Natural killer cell treated with Interleukin-12 subunit alpha and Interleukin-12 subunit beta and Interleukin-15 and Interleukin-18, amount 100 ng/mL, for 72 hours (primary cell): ENCODE measurements around the gene ALAS1. TPM values are rescaled to one million over a fixed set of nuclear protein-coding genes. Genes with fewer than 3 reads are reported as not detected.
"Not testable (repeated sequence)": the region's sequence is repeated elsewhere in the genome, so short reads cannot be mapped to it uniquely, and the experiment has no call there.

ENCODE experiments used
- ATAC-seq, 2 donors: fragments of 150-1000 bp; cut with Tn5 transposase in 1 of 2; sonication (Bioruptor Pico), chemical (Tn5 transposase) in 1 of 2; 2 replicates each; pipeline ENCODE4 v1.10.0; 2021
- DNase-seq: peaks from one replicate; pipeline ENCODE4 v3.0.0; 2022; ENCODE audit warnings: low spot score
- H3K27ac Mint-ChIP-seq, 2 donors: 1 replicate in 1 of 2; 2 replicates in 1 of 2; pipeline ENCODE4 v1.8.0; 2022; ENCODE audit warnings: mixed read lengths in 2 of 2, mild to moderate bottlenecking in 1 of 2, moderate library complexity in 1 of 2
- H3K27me3 Mint-ChIP-seq, 2 donors: 1 replicate in 1 of 2; 2 replicates in 1 of 2; pipeline ENCODE4 v1.8.0; 2022; ENCODE audit warnings: mixed read lengths in 2 of 2
- H3K36me3 Mint-ChIP-seq: one replicate; pipeline ENCODE4 v1.8.0; 2022; ENCODE audit warnings: mixed read lengths
- H3K4me1 Mint-ChIP-seq, 2 donors: 1 replicate in 1 of 2; 2 replicates in 1 of 2; pipeline ENCODE4 v1.8.0; 2022; ENCODE audit warnings: low read depth in 2 of 2, mixed read lengths in 2 of 2, mild to moderate bottlenecking in 1 of 2
- H3K4me3 Mint-ChIP-seq: one replicate; pipeline ENCODE4 v1.8.0; 2022; ENCODE audit warnings: mixed read lengths
- H3K9me3 Mint-ChIP-seq: 2 replicates; pipeline ENCODE4 v1.8.0; 2022; ENCODE audit warnings: mixed read lengths
- total RNA-seq, 2 donors: library from RNA; stranded (reverse); gene quantifications; one replicate each; pipeline ENCODE4 v1.2.3, GENCODE V29; 2022

The ALAS1 gene
- total RNA-seq, result 100 to 1,000 TPM in 1 of 2 donors, 10 to 100 TPM in 1; 93.6 to 121 TPM

- peak; percentile 96 for DNase-seq
- Mint-ChIP-seq H3K4me1 (peaks cover 53 to 54% of the 10 kb centered on the region in 2 donors), H3K9me3 (no peaks in the 10 kb centered on the region), H3K36me3 (peaks cover 12% of the 10 kb centered on the region), H3K27me3 (no peaks in the 10 kb centered on the region), H3K4me3 (peak within 1 kb of the TSS; percentile 100), H3K27ac (peak within 1 kb of the TSS; percentile 94 to 98)
- ATAC-seq, result peak; percentile 94 to 95
These were observed at the start of gene ALAS1 for GRCh38 chr3:52197842-52198625. ALAS1 (plus strand) TSS chr3:52198160; CDS start chr3:52199242, 1,082 bp downstream.

GRCh38 chr3:52149021-52149420 lies 48.9 kb upstream of the ALAS1 start:
- Mint-ChIP-seq H3K27me3 (no peaks in the 10 kb centered on the region), H3K36me3 (no peaks in the 10 kb centered on the region), H3K4me1 (peaks cover 11 to 12% of the 10 kb centered on the region in 2 donors), H3K9me3 (no peaks in the 10 kb centered on the region), H3K27ac (no peak overlapping the region), H3K4me3 (no peak overlapping the region)
- DNase-seq (peak; percentile 15), ATAC-seq (no peak)

GRCh38 chr3:52149726-52150125 lies 48.2 kb upstream of the ALAS1 start:
- DNase-seq (peak; percentile 56), ATAC-seq (no peak)
- Mint-ChIP-seq H3K9me3 (no peaks in the 10 kb centered on the region), H3K27me3 (no peaks in the 10 kb centered on the region), H3K36me3 (no peaks in the 10 kb centered on the region), H3K27ac (no peak overlapping the region), H3K4me3 (no peak overlapping the region), H3K4me1 (peaks cover 7 to 10% of the 10 kb centered on the region in 2 donors)

- no peak for ATAC-seq
- Mint-ChIP-seq H3K4me1 (peaks cover 9 to 11% of the 10 kb centered on the region in 2 donors), H3K27me3 (no peaks in the 10 kb centered on the region), H3K9me3 (no peaks in the 10 kb centered on the region), H3K27ac (no peak overlapping the region), H3K36me3 (no peaks in the 10 kb centered on the region), H3K4me3 (no peak overlapping the region)
- DNase-seq, result peak; percentile 12
These were observed 47.6 kb upstream of the ALAS1 start for GRCh38 chr3:52150357-52150756.

GRCh38 chr3:52150860-52151259 lies 47.1 kb upstream of the ALAS1 start:
- H3K27me3 Mint-ChIP-seq, result no peaks in the 10 kb centered on the region

GRCh38 chr3:52151991-52152390 lies 46.0 kb upstream of the ALAS1 start:
- not testable (repeated sequence) for H3K27me3 Mint-ChIP-seq, H3K36me3 Mint-ChIP-seq, ATAC-seq, H3K27ac Mint-ChIP-seq, H3K4me3 Mint-ChIP-seq, H3K9me3 Mint-ChIP-seq
- DNase-seq, result peak; percentile 2
- peaks cover 11 to 12% of the 10 kb centered on the region in 2 donors for H3K4me1 Mint-ChIP-seq

More at GRCh38 chr3:52150860-52151259, 47.1 kb upstream of the ALAS1 start:
- ATAC-seq (no peak), DNase-seq (peak; percentile 22)
- Mint-ChIP-seq H3K9me3 (no peaks in the 10 kb centered on the region), H3K4me3 (no peak overlapping the region), H3K4me1 (peaks cover 11 to 12% of the 10 kb centered on the region in 2 donors), H3K36me3 (no peaks in the 10 kb centered on the region), H3K27ac (no peak overlapping the region)

- DNase-seq, result peak; percentile 60
- Mint-ChIP-seq H3K36me3 (no peaks in the 10 kb centered on the region), H3K4me3 (peak overlapping the region; percentile 85), H3K27me3 (no peaks in the 10 kb centered on the region), H3K27ac (peak overlapping the region; percentile 18 to 83), H3K9me3 (no peaks in the 10 kb centered on the region), H3K4me1 (peaks cover 11 to 12% of the 10 kb centered on the region in 2 donors)
- peak in 1 of 2 donors; percentile 4 for ATAC-seq
These were observed 44.4 kb upstream of the ALAS1 start for GRCh38 chr3:52153389-52154096.

GRCh38 chr3:52154135-52155094 lies 43.5 kb upstream of the ALAS1 start, which contains the start of gene POC1A:
POC1A (minus strand) TSS chr3:52154423; CDS start chr3:52154372, 51 bp downstream.
- Mint-ChIP-seq H3K9me3 (no peaks in the 10 kb centered on the region), H3K36me3 (no peaks in the 10 kb centered on the region), H3K4me3 (peak within 1 kb of the TSS; percentile 85), H3K27ac (peak within 1 kb of the TSS; percentile 83 to 95), H3K4me1 (peaks cover 11 to 12% of the 10 kb centered on the region in 2 donors), H3K27me3 (no peaks in the 10 kb centered on the region)
- ATAC-seq, result peak; percentile 93
- DNase-seq, result peak; percentile 92

GRCh38 chr3:52155912-52156311 lies 42.0 kb upstream of the ALAS1 start:
- ATAC-seq (no peak), DNase-seq (no peak)
- Mint-ChIP-seq H3K27me3 (no peaks in the 10 kb centered on the region), H3K36me3 (no peaks in the 10 kb centered on the region), H3K4me1 (peaks cover 11 to 12% of the 10 kb centered on the region in 2 donors), H3K4me3 (peak overlapping the region; percentile 85), H3K9me3 (no peaks in the 10 kb centered on the region), H3K27ac (peak overlapping the region; percentile 83 to 95)

GRCh38 chr3:52159503-52159902 lies 38.5 kb upstream of the ALAS1 start:
- DNase-seq, result no peak
- no peak overlapping the region for H3K27ac Mint-ChIP-seq
- H3K4me3 Mint-ChIP-seq, result no peak overlapping the region
- no peaks in the 10 kb centered on the region for H3K27me3 Mint-ChIP-seq
- H3K4me1 Mint-ChIP-seq, result peaks cover 6 to 7% of the 10 kb centered on the region in 2 donors
- ATAC-seq, result no peak
- H3K36me3 Mint-ChIP-seq, result no peaks in the 10 kb centered on the region
- H3K9me3 Mint-ChIP-seq, result no peaks in the 10 kb centered on the region

- Mint-ChIP-seq H3K27me3 (no peaks in the 10 kb centered on the region), H3K4me3 (no peak overlapping the region), H3K36me3 (no peaks in the 10 kb centered on the region), H3K9me3 (no peaks in the 10 kb centered on the region), H3K4me1 (no peaks in the 10 kb centered on the region), H3K27ac (no peak overlapping the region)
- DNase-seq (no peak), ATAC-seq (no peak)
These were observed 35.6 kb upstream of the ALAS1 start for GRCh38 chr3:52162250-52162872.

GRCh38 chr3:52167240-52167639 lies 30.7 kb upstream of the ALAS1 start:
- no peaks in the 10 kb centered on the region for H3K9me3 Mint-ChIP-seq
- H3K27me3 Mint-ChIP-seq, result no peaks in the 10 kb centered on the region
- DNase-seq, result no peak
- H3K36me3 Mint-ChIP-seq, result no peaks in the 10 kb centered on the region
- H3K27ac Mint-ChIP-seq, result no peak overlapping the region
- no peak overlapping the region for H3K4me3 Mint-ChIP-seq
- no peaks in the 10 kb centered on the region for H3K4me1 Mint-ChIP-seq
- ATAC-seq, result no peak

- not testable (repeated sequence) for H3K9me3 Mint-ChIP-seq, H3K4me1 Mint-ChIP-seq, ATAC-seq, DNase-seq, H3K36me3 Mint-ChIP-seq, H3K27me3 Mint-ChIP-seq, H3K27ac Mint-ChIP-seq, H3K4me3 Mint-ChIP-seq
These were observed 27.7 kb upstream of the ALAS1 start for GRCh38 chr3:52170217-52170616.
